GM19463 (cell line): Measurements from ENCODE around the gene NR2C2.

Experiments
- ATAC-seq: cut with Tn5 transposase; IDR thresholded peaks from one replicate; pipeline ENCODE4 v1.9.1; 2021; ENCODE audit warnings: mild to moderate bottlenecking, moderate library complexity; ENCODE audit not compliant: unreplicated experiment

Gene NR2C2

DNA sequence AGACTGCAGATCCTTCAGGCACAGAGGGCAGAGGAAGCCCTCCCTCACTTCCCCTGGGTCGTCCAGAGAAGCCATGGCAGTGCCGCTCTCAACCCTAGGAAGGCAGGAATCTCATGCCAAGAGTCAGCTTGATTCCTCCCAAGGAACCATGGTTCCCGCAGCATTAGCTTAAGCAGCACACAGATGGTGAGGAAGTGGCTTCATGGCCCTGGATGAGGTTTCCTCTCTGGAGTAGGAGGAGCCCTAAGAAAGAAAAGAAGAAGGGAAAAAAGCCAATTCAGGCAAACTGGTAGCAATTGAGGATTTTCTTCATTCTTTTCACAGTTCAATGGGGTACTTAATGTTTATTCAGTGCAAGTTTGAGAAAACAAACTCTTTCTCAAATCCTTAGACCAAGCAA, 148.7 kb downstream of the NR2C2 start:
- no peak for ATAC-seq

DNA sequence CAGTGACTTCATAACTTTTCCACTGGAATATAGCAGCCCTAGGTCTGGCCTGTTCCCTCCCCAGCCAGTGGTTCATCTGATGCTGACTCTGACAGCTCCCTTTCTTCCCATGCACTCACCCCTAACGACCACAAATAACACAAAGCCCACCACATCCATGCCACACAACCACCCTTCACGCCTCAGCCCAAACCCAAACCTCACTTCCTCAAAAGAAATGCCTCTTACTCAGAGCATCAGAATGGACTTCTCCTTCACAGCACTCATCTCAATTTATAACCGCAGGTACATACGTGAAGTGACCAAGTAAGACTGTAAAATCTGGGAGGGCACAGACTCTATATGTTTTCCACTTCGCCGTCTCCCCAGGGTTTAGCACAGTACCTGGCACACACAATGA, 150.5 kb downstream of the NR2C2 start:
- ATAC-seq = no peak
